DMS153 treated with DMSO at 0.1 percent for 48 hours (cell line): ENCODE results near the gene ZFP36L2.
"Not testable (repeated sequence)": the region's sequence is repeated elsewhere in the genome, so short reads cannot be mapped to it uniquely, and the experiment has no call there.

Source experiments
- DNase-seq: peaks from one replicate; lab custom pipeline; 2025; ENCODE audit not compliant: unreplicated experiment; lab: John Stamatoyannopoulos, UW

The ZFP36L2 gene

DNA sequence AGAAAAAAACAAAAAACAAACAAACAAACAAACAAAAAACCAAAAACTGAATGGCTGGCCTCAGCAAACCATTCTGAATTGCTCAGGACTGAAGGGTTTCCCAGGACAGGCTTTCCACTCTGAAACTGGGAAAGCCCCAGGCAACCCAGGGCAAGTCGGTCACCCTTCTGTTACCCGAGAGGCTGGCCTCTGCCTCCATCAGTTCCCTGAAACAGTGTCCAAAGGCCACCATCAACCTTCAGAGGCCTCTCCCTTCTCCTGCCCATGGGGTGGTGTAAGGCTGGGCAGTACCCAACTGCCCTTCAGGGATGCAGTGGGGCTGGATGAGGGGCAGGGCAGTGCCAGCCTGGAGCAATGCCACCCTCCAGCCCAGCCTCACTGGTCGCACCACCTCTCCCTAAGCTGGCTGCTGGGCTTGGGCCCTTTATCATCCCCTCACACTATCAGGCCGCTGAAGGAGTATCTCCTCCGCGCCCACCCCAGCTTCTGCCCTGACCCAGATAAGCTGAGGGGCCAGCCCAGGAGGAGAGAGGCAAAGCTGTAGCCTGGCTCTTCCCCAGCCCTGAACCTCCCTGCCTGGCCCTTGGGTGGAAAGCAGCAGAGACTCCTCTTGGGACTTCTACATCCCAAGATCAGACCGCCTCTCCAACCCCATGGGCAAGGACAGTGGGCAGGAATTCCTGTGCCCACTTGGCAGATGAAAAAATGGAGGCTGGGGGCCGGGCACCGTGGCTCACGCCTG lies 35.9 kb downstream of the ZFP36L2 start:
- no peak for DNase-seq

- not testable (repeated sequence) for DNase-seq
These were observed 36.5 kb downstream of the ZFP36L2 start for GRCh38 chr2:43189861-43190260.

- DNase-seq, result no peak
These were observed 37.6 kb downstream of the ZFP36L2 start for GRCh38 chr2:43188561-43189386.

- DNase-seq, result no peak
These were observed 39.6 kb downstream of the ZFP36L2 start for GRCh38 chr2:43186679-43187374.

DNA sequence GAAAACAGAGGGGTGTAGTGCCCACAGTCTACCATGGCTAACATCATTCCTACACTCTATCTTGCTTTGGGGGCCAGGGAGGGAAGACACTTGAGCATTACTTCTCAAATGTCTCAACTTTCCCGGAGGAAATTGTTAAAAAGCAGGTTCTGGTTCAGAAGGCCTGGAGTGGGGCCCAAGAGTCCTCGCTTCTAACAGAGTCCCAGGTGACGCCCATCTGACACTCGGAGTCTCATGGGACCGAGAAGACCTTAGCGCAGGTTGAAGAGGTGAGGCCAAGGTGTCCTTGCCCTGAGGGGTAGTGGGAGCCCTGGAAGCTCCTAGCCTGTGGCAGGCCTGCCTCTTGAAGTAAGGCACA lies 40.1 kb downstream of the ZFP36L2 start:
- no peak for DNase-seq

DNA sequence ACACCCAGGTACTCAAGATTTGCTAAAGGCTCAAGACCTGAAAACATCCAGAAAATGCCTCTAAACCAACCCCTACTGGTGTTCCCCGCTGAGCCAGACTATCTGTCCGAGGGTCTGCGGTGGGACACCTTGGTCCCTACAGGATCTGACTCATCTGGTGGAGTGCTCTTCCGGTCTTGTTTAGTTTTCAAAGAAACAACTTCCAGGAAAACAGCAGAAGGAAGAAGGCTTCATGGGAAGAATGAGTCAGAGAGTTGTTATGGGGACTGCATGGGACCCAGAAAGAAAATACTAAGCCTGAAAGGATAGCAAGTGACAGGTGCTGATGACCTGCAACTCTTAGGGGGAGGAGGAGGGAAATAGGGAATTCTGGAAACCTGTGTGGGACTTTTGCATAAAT lies 41.3 kb downstream of the ZFP36L2 start:
- no peak for DNase-seq

DNA sequence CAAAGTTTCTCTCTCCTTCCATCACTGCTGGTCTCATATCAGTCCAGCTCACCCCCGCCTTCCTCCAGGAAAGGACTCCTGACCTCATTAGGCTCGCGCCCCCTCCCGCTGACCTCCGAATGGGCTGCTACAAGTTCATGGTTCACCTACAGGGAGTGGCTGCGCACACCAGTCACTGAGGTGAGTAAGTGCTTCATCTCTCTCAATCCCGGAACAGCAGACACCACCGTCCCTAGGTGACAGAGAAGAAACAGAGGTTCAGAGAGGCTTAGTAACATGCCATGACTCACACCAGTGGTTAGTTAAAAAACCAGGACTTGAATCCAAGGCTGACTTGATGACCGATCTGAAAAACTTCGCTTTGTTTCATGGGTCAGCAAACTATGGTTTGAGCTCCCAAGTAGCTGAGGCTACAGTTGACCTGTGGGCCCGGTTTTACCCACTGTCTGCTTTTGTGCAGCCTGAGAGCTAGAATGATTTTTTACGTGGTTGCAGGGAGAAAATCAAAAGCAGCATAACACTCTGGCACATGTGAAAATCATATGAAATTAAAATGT lies 42.0 kb downstream of the ZFP36L2 start:
- DNase-seq, result no peak

DNA sequence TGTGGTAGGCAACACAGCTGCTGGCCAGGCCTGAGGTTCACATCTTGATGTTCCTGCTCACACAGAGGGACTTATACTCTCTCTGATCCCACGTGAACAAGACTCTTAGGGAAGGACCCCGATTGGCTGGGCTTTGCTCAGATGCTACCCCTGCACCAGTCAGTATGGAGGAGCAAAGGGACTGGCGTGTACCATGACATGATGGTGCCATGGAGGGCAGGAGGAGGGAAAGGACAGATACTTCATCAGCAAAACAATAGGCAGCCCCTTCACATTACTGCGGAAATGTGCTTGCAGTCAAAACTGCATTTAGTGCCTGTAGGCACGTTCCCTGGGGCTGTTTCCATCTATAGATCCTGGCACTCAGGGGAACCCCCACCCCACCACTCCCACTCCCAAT lies 42.7 kb downstream of the ZFP36L2 start:
- no peak for DNase-seq

DNA sequence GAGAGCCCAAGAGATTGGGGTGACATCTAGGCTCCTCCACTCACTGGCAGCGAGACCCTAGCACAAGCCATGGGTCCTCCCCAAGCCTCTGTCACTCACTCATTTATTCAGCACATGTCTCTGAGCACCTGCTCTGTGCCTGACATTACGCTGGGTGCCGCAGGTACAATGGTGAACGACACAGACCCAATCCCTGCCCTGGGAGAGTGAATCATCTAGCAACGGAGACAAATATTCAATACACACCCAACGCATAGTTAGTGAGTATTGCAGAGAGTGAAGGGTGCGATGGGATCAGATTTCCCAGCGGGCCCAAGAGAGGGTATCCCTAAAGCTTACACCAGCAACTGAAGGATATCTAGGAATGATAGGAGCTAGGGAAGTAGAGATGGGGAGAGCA lies 45.5 kb downstream of the ZFP36L2 start:
- no peak for DNase-seq

GRCh38 chr2:43179942-43180341 lies 46.5 kb downstream of the ZFP36L2 start:
- DNase-seq, result no peak

DNA sequence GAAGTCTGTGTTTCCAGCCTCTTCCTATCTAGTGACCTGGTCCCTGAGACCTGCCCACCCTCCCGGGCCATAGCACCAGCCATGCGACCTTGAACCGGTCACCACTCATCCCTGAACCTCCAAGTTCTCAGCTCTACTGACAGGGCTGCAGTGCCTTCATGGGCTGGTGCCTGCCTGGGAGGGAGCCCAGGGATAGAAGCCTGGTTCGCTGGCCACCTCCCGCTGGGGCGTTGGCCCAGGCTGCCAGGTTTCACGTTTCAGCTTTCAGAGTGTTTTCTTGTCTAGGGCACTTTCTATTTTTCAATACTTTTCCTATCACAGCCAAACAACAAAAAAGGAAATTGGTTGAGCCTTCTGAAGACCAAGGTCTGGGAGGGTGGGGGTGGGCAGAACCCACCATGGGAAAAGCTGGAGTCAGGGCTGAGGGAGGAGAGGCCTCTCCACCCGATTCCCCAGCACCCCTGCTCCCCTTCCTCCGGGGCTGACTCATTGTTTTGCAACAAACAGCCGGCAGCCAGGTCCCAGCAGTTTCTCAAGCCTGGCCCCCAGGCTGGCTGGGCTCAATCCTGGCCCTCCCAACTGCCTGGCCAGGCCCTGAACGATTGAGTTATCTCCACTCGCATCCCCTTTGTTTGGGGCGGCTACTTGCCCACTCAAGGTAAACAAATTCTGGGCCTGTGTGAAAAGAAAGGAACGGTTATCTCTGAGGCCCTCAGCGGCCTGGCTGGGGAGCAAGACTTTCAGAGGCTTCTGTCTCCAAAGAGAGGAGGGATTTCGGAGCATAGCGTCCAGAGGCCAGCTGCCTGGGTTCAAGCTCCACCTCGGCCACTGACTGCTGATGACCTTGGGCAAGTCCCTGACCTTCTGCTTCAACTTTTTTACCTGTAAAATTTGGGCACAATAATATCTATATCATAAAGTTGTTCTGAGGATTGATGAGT lies 47.5 kb downstream of the ZFP36L2 start:
- DNase-seq, result peak; percentile 82

DNA sequence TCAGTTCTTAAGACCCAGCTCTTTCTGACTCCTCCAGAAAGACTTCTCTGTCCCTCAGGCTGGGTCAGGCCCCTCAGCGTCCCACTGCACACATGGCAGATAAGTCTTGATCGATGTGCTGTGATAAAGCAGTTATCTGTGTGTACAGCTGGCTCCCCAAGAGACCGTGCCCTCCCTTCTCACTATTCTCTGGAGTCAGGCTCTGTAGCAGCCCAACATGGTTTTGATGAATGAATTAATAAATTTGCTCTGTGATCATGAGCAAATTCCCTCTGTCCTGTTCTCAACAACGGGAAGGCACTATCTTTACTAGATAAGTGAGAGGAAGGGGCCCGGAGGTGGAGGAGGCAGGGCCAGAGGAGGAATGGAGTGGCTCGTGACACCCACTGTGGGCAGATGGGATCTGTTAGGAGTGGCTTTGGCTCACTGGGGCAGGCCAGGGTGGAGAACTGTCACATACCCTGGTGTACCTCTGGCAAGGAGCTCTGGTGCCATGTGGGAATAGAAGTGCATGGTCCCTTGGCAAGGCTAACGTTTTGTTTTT lies 48.3 kb downstream of the ZFP36L2 start:
- no peak for DNase-seq

DNA sequence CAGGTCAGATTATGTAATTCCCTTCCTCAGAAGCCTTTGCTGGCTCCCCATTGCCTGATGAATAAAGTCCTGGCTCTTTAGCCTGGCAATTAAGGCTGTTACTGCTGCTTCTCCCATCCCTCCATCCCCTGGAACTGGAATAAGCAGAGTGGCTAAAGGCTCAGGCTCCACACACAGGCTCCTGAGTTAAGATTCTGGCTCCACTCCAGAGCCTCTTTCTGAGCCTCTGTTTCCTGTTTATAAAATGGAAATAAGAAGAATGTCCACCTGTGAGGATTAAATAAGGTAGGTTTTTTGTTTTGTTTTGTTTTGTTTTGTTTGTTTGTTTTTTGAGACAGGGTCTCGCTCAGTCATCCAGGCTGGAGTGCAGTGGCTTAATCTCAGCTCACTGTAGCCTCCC lies 50.0 kb downstream of the ZFP36L2 start:
- DNase-seq, result no peak

DNA sequence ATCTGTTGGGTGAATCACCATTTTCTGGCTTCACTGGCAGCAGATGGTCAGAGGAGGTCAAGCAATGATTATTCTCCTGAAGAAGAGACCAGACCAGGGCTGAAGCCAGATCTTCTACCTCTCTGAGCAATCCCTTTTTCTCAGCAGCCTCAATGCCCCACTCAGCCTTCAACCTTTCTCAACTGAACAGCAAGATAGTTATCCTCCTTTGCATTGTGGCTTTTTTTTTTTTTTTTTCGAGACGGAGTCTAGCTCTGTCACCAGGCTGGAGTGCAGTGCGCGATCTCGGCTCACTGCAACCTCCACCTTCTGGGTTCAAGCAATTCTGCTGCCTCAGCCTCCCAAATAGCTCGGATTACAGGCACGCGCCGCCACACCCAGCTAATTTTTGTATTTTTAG lies 50.5 kb downstream of the ZFP36L2 start:
- no peak for DNase-seq

- no peak for DNase-seq
These were observed 51.4 kb downstream of the ZFP36L2 start for GRCh38 chr2:43175020-43175441.

DNA sequence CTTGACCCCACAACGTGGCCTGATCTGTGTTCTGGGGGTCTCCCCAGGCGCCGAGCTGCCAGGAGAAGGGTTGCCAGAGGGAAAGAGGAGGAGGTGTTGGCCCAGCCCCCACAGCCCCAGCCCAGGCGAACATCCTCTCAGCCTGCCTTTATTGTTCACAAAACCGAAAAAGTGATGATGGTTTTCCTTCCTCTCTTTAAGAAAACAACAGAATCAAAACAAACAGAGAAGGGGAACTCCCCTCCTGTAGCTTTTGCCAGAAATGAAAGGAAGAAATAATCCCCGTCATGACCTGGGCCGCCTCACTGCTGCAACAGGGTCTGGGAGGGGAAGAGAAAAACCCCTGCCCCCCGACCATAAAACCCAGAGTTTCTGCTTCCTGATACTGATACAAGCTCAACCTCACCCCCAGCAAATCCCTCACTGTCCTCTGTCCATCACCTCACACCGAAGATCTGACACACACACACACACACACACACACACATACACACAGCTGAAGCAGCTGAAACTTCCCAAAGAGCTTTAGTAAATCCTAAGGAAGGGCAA lies 52.0 kb downstream of the ZFP36L2 start:
- DNase-seq, result no peak
